Activated CD4-positive, alpha-beta T cell treated with anti-CD3 and anti-CD28 coated beads, Interleukin-2, amount 50 U/mL, for 48 hours (primary cell): ENCODE data around the gene MTUS2.
"Not testable (repeated sequence)": the region's sequence is repeated elsewhere in the genome, so short reads cannot be mapped to it uniquely, and the experiment has no call there.

Experiments
- DNase-seq, 2 experiments: peaks; one replicate each; pipeline ENCODE4 v3.0.0-alpha.2; 2020

Gene MTUS2

DNA sequence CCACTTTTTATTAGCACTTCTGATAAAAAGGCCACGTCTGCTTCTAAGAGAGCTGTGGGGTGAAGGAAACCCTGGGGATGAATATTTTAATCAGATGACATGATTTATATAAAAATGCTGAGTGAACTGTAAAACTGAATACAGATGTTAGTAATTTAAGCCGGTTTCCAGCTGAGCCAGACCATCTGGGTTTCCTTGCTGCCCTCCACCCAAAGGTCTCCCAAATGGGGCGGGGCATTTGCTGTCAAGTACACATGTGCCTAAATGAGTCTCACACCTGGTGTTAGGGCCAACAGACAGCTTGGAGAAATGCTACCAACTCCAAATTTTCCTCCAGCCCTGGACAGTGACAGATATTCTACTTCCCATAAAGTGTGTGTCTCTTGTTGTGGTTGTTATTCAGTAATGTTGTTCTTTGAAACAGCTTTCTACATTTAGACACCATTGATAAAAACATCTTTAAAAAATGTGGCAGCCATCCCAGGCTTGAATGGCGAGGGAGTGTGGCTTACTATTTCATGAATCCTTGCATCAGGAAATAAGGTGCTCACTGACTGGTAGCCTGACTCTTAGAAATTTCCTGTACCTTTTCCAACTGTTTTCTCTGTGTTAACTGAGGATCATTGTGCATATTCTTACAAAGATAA, 350.4 kb downstream of the MTUS2 start:
- DNase-seq = no peak

DNA sequence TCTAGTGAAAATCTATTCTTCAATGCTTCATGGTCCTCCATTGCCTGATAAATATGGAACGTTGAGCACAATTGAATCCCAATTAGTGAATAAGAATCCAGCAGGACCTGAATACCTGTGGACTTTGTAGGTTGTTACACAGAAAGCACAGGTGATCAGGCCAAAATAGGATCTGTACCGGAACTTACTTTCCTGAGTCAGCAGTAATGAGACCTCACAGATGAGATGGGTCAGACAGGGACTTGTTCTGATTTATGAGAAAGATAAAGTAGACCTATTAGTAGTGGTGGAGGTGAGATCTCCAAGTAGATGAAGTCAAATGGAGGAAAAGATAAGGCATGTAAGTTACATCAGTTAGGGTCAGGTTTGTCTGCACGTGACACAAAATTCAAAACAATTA, 351.1 kb downstream of the MTUS2 start:
- no peak for DNase-seq

DNA sequence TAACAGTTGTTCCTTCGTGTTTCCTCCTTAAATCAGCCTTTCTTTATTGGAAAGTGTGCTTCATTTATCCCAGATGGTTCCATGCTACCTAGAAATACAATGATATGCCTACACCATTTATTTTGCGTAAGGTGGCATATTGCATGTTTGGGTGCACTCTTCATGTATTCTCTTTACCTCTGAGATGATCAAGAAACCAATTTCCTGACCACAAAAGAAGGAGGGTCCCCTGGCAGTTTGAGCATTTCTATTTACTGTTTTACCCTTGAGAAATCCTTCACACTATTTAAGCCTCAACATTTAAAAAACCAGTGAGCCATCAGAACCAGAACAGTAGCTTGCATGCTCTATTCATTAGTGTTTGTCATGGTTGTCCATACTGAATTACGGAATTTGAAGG, 354.0 kb downstream of the MTUS2 start:
- DNase-seq = no peak

DNA sequence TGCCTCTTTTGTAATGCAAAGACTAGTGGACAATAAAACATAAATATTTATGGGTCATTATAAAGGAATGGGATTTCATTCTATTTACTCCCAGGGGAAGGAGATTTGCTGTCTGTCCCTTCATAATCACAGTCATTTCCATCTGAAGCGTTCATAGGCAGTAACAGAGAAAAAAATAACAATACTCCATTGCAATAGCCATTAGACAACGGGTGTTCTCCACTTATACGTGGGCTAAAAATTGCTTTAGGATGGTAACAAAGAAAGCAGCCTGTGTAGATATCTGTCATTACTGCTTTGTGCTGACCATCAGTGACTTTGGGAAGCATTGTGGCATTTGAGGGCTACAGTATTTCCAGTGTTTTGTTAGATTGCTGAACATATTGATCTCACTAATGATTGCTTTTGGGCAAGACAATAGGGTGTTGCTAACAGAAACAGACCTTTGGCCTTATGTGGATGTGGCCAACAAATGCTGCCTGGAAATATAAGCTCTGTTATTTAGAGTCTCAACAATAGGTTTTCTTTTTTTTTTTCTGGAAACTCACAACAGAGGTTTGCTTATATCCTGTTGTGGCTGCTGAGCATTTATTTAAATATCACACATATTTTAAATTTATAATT, 355.2 kb downstream of the MTUS2 start:
- no peak for DNase-seq

DNA sequence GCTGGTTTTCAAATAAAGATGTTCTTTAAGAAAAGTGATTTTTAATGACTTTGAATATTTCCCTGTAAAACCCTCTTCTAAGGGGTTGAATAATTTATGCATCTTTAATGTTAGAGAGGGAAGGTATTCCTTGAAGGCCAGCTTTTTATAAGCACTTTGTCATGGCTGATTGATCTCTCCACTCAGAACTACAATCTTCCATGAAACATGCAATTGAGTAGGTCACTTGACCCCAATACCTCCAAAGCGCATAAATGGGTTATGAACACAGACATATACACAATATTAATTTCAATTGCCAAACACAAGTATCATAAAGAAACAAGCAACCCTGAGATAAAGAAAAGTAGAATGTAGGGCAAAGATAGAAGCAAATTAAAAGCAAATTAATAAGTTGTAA, 359.9 kb downstream of the MTUS2 start:
- no peak for DNase-seq

DNA sequence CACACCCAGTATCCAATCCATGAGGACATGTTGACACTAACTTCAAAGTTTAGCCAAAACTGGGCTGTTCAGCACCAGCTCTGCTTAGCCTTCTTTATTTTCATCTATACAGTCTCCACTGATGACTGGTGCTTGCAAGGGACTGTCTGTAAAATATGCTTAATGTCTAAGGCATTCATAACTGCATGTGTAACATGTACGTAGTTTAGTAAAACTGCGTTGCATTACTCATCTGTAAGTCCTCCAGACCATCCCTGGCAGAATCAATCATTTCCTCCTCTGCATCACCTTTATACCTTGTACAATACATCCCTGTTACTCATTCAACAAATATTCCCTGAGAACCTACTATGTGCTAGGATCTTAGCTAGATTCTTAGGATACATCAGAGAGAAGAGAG, 362.1 kb downstream of the MTUS2 start:
- DNase-seq = no peak

DNA sequence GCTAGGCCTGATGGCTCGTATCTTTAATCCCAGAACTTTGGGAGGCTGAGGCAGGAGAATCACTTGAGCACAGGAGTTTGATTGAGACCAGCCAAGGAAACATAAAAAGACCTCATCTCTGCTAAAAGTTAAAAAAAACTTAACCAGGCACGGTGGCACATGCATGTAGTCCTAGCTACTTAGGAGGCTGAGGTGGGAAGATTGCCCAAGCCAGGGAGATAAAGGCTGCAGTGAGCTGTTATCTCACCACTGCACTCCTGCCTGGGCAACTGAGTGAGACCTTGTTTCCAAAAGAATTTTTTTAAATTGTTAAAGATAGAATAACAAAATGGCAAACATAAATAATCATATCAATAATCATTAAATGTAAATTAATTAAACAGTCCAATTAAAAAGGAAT, 365.8 kb downstream of the MTUS2 start:
- no peak for DNase-seq

DNA sequence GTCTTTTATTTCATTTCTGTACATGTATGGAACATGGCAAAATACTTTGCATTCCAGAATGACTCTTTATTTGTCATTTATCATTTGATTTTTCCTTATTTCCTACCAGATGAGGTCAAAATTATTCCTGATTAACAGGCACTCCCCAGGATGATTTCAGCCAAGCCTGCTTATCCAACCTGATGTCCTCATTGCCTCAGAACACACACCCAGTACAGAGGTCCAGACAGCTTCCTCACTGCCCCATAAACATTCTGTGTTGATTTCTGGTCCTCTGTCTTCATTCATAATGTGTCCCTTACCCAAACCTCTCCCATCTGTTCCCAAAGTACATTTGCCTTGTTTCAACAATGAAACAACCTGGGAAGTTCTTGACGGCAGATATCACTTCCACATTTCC, 367.4 kb downstream of the MTUS2 start:
- DNase-seq = no peak

DNA sequence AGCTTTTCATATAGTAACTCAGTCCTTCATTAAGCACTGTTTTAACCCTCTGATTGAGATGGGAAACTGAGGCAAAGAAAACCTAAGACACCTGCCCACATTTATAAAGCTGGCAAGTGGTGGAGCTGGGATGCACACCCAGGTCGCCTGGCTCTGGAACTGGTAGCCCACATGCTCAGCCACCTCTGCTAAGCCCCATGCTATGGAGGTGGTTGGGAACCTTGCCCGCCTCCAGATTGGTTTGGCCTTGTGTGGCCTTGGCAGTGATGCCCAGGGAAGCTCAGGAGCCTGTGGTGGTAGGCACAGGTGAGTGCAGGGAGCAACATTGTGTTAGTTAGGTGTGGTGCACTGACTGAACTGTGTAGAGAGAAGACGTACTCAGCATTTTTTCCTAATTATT, 370.2 kb downstream of the MTUS2 start:
- no peak for DNase-seq

DNA sequence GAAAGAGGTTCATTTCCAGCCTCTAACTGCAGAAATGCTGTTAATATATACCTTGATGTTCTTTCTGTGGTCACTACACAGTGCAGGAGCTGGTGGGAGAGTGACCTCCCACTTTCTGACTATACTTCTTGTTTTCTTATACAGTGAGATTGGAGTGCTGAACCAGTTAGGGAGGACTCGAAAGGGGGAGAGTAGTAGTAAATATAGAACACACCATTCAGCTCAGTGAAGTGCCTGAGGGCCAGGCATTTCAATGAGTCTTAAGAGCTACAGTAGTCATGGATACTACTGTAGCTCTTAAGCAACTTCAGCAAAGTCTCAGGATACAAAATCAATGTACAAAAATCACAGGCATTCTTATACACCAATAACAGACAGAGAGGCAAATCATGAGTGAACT, 372.9 kb downstream of the MTUS2 start:
- no peak for DNase-seq

DNA sequence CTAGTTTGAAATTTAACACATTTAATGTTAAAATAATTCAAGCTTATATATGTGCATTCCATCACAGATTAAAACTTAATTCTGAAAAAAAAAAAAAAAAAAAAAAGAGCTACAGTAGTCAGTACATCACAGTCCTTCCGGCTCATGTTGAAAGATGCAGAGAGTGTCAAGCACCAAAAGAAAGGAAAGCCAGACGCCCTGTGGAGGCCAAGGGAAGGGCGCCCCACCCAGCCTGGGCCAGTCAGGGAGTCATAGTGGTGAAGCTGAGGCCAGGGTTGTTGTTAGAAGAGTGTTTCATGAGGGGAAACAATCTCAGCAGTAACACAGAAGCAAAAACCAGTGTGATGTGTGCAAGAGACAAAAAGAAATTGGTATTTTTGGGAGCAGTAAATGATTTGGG, 375.3 kb downstream of the MTUS2 start:
- DNase-seq = no peak

DNA sequence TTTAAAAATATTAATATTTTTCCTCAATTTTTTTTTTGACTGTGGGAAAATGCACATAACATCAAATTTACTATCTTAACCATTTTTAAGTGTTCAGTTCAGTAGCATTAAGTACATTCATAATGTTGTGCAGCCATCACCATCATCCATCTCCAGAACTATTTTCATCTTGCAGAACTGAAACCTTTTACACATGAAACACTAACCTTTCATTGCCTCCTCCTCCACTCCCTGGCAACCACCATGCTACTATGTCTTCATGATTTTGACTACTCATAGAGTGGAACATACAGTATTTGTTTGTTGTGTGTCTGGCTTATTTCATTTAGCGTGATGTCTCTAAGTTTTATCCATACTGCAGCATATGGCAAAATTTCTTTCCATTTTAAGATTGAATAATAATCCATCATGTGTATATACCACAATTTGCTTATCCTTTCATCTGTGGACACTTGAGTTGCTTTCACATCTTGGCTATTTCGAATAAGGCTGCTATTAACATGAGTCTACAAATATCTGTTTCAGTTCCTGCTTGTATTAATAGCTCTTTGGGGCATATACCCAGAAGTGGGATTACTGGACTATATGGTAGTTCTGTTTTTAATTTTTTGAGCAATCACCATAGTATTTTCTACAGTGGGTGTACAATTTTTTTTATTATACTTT, 376.4 kb downstream of the MTUS2 start:
- no peak for DNase-seq

DNA sequence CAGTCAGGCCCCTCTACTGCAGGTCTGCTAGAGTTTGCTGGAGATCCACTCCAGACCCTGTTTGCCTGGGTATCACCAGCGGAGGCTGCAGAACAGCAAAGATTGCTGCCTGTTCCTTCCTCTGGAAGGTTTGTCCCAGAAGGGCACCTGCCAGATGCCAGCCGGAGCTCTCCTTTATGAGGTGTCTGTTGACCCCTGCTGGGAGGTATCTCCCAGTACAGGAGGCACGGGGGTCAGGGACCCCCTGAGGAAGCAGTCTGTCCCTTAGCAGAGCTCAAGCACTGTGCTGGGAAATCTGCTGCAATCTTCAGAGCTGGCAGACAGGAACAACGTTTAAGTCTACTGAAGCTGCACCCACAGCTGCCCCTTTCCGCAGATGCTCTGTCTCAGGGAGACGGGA, 382.6 kb downstream of the MTUS2 start:
- DNase-seq = not testable (repeated sequence)

DNA sequence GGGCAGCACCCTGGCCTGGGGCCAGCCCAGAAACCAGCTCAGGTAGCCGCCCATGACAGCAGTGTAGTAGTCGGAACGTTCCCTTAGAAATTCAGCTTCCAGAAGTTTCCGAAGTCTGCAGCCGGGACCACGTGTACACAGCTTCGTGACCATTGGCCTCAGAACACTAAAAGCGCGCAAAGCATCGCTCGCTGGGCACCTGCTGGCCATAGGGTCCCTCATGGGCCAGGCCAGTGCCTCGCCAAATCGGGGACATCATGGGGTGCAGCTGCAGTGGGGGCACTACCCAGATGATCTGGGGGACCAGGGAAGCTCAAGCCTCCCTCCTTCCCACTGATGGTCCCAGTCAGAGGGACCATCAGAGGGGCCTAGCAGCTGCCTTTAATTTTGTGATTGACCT, 384.5 kb downstream of the MTUS2 start:
- DNase-seq = no peak

DNA sequence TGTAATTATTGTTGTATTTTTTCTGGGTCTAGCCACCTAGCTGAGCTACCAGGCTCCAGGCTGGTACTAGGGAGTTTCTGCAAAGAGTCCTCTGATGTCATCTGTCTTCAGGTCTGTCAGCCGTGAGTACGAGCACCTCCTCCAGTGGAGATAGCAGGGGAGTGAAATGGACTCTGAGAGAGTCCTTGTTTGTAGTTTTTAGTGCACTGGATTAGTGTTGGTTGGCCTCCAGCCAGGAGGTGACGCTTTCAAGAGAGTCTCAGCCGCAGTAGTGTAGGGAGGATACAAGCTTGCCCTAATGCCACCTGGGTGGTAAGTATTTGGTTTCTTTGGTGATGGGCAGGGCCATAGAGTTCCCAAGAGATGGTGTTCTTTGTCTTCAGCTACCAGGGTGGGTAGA, 390.5 kb downstream of the MTUS2 start:
- no peak for DNase-seq

DNA sequence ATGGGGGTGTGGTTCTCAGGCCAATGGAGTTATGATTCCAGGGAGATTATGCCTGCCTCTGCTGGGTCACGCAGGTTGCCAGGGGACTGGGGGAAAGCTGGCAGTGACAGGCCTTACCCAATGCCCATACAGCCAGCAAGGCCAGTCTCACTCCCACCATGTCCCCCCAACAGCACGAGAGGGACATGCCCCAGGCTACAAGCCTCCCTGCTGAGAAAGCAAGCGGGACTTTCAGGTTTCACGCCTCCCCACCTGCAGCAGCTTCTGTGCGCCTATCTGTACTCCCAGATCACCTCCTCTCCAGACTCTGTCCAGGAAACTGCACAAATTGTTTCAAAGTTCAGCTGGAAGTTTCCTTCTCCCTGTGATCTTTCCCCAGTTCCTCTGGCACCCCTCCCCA, 391.0 kb downstream of the MTUS2 start:
- not testable (repeated sequence) for DNase-seq

DNA sequence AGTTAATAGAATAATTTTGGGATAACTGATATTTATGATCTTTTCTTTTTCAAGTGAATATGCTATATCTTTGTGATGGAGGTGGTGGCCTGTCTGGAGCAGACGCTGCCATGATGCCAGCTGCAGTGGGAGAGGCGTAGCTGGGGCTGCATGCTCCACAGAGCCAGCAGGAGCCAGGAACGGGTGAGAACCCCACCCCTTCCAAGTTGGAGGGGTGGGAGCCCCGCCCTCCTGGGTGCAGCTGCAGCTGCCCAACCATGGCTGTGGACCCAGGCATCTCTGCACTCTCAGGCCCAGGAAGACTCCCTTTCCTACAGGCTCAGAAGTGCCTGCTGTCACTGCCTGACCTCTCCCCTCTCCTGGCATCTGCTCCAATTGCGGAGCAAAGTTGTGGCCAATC, 402.3 kb downstream of the MTUS2 start:
- no peak for DNase-seq

DNA sequence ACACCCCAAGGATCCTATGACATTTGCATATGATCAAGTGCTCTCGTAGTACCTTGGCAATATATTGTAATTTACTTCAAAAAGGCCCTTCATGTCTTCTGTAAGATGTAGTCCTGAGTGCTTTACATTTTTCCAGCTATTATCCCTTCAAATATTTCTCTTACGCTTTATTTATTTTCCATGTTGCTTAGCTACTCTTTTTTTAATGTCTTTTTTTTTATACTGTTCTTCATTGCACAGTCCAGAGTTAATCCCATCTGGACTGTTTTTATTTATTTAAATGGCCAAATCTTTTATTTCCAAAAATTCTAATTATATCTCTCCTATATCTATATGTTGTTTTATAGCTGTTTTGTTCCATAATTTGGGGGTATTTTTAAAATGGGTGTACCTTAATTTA, 404.1 kb downstream of the MTUS2 start:
- DNase-seq = no peak

DNA sequence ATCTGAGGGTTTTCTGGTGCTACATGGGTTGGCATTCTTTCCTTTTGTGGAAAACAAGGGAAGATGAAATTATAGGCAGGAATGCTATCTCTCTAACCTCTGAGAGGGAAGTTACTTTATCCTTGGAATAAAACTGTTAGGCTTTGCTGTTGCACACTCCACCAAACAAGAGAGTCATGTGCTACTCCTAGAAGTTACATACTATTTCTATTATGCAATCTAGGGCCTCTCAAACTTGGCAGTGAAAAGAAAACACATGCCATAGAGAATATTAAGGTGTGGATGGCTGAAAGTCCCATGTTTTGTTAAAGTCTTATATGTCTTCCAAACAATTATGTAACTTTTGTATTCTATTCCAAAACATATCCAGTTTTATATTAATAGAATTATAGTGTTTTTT, 407.4 kb downstream of the MTUS2 start:
- no peak for DNase-seq

DNA sequence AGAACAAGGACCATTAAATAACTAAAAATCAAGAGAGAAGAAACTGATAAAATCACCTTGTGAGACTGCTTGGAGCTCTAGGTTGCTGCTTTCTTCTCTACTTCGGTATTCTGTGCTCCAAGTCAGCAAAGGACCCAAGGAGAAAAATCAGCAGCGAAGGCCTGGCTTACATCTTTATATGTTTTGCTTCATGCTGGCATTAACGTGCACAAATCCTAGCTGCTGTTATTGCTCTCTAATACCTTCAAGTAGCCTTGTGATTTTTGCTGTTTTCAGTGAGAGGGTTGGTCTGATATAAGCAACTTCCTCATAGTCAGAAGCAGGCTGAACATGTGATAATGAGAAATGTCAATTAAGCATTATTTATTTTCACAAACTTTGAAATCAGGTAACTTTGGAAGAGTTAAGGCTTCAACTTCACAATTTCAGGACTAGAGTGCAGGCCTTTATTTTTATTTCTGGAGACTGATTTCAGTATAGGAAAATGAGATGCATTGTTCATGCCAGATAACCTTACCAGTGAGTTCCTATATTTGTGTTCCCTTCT, 410.2 kb downstream of the MTUS2 start:
- no peak for DNase-seq

DNA sequence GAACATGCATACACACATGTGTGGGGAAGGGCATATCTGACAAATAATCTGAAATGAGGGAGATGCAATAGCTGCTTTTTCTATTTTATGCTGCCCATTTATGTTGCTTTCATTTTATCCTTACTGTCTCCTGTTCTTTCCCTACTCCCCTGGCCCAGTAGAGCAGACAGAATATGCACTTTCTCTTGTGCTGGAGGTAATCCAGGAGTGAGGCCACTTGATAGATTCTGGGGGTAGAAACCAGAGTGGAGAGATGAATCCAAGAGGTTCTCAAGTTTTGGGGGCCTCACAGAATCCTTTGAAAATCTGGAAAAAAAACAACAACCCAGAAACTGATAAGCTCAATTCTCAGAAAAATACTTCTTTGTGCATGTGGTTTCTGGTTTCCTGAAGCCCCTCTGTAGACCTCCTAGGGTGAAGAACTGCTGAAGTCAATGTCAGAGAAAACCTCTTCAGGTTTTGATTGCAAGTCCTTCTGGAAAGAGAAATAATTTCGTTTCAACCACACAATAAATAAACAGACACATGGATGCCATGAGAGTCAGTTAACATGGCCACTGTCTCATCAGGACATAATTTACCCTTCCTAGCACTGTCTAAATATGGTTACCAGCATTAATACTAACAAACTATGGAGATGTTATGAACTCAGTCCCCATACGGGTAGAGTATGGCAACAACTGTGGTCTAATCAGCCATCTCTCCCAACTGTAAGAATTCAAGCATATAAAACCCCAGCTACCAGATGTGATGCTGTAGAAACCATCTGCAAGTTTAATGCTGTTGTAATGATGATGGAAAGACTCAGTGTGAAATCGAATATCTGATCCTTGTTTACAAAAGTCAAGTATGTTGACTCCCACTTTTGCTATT, 419.8 kb downstream of the MTUS2 start:
- no peak for DNase-seq

DNA sequence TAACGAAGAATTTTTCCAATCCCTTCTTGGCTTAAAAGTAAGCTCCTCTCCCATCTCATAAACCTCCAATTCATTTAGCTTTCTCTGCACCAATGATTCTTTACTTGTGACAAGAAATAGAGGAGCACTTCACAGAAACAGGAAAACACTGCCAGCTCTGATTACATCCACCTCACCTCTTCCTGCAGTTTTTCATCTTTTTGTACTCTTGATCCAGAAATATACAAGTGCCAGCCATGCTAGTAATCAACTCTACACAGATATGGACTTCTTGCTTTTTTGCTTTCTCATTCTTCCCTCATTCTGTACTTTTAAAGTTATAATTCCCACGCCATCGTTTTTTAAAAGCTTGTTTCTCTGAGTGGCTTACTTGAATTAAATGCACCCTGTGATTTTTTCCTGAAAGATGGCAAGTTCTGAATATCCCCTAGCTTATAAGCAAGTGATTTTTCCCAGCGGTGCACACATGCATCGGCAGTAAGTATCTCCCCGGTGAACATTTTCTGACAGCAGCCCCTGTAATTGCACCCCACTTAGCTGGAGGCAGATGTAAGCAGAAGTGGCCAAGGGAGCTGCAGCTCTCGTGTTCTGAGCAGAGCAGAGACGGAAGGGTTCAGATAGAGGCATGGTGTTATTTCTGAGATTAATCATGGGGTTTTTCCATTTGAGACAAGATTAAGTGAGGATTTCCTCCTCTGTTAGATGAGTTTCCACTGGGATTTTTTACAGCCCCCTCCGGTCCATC, 434.7 kb downstream of the MTUS2 start:
- no peak for DNase-seq

DNA sequence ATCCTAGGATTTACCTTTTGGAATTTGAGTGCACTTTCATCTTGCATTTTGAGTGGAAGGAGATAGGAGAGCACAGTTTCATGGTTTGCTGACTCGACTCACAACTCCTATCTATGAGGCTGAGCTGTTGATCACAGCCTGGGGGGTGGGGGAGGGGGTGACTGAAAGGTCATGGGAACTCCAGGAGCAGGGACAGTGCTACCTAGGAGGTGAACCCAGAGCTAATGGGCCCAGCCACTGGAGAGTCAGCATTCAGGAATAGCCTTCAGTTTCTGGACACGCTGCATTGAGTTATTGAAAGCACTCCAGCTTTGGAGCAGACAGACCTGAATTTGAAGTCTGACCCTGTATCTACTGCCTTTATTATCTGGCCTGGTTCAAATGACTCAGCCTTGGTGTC, 435.4 kb downstream of the MTUS2 start:
- no peak for DNase-seq
